Hepatocyte (in vitro differentiated cells): ENCODE measurements around the gene ADGRV1. TPM values are rescaled to one million over a fixed set of nuclear protein-coding genes. Genes with fewer than 3 reads are reported as not detected.

ENCODE experiments used
- DNase-seq: peaks from one replicate; pipeline ENCODE4 v3.0.0-alpha.2; 2016; ENCODE audit warnings: low spot score
- H2AFZ ChIP-seq: fragments of 200-600 bp; sonication (generic); 2 replicates; pipeline ENCODE4 v1.6.0; 2016; ENCODE audit warnings: antibody characterized with exemption, mild to moderate bottlenecking
- H3K27ac ChIP-seq: fragments of 200-600 bp; sonication (generic); 2 replicates; pipeline ENCODE4 v1.5.1; 2016; ENCODE audit warnings: mild to moderate bottlenecking
- H3K27me3 ChIP-seq: fragments of 200-600 bp; sonication (generic); 2 replicates; pipeline ENCODE4 v1.6.1; 2016
- H3K36me3 ChIP-seq: fragments of 200-600 bp; sonication (generic); replicated peaks from 2 replicates; pipeline ENCODE4 v1.5.1; 2016; ENCODE audit warnings: low read depth; ENCODE audit not compliant: insufficient read depth
- H3K4me1 ChIP-seq: fragments of 200-600 bp; sonication (generic); 2 replicates; pipeline ENCODE4 v1.5.1; 2016; ENCODE audit warnings: mild to moderate bottlenecking, moderate library complexity; ENCODE audit not compliant: insufficient read depth
- H3K4me2 ChIP-seq: fragments of 200-600 bp; sonication (generic); 2 replicates; pipeline ENCODE4 v1.6.0; 2016
- H3K4me3 ChIP-seq: fragments of 200-600 bp; sonication (generic); 2 replicates; pipeline ENCODE4 v1.5.1; 2016; ENCODE audit warnings: mild to moderate bottlenecking
- H3K79me2 ChIP-seq: fragments of 200-600 bp; sonication (generic); 2 replicates; pipeline ENCODE4 v1.6.0; 2017; ENCODE audit warnings: mild to moderate bottlenecking
- H3K9me2 ChIP-seq: fragments of 200-600 bp; sonication (generic); replicated peaks from 2 replicates; pipeline ENCODE4 v1.6.0; 2017; ENCODE audit warnings: mild to moderate bottlenecking; ENCODE audit not compliant: insufficient read depth
- H3K9me3 ChIP-seq: fragments of 200-600 bp; sonication (generic); 2 replicates; pipeline ENCODE4 v1.5.1; 2016; ENCODE audit warnings: low read depth, mild to moderate bottlenecking
- H4K20me1 ChIP-seq: fragments of 200-600 bp; sonication (generic); 2 replicates; pipeline ENCODE4 v1.6.0; 2016; ENCODE audit warnings: mild to moderate bottlenecking; ENCODE audit not compliant: insufficient read depth, poor library complexity, severe bottlenecking
- EZH2 ChIP-seq: fragments of 200-600 bp; sonication (generic); IDR thresholded peaks from 2 replicates; pipeline ENCODE4 v1.6.1; 2016; ENCODE audit warnings: antibody characterized with exemption, mild to moderate bottlenecking, borderline replicate concordance
- EZH2phosphoT487 ChIP-seq: fragments of 200-600 bp; sonication (generic); IDR thresholded peaks from one replicate; pipeline ENCODE4 v1.6.1; 2018; ENCODE audit warnings: antibody characterized with exemption, mild to moderate bottlenecking, low read depth, moderate library complexity; ENCODE audit not compliant: unreplicated experiment, severe bottlenecking
- WGBS: methylation state at CpG from one replicate; pipeline ENCODE4 v1.1.6; 2016; ENCODE audit warnings: low lambda C conversion rate; ENCODE audit errors: missing lambda C conversion rate; 5-methylcytosine and 5-hydroxymethylcytosine counted together
- polyA plus RNA-seq: library from polyadenylated mRNA; unstranded; fragments of >200 nt; fragmentation: Nextera tagmentation; extraction: Ambion mirVana; gene quantifications from 2 replicates; pipeline ENCODE4 v1.2.1, GENCODE V29; 2016
- total RNA-seq: library from RNA; depleted of rRNA; stranded (reverse); fragments of >200 nt; gene quantifications from 2 replicates; pipeline ENCODE4 v1.2.3, GENCODE V29; 2014
- TF ChIP-seq, protein P1 (sequence below): fragments of 200-600 bp; sonication (generic); IDR thresholded peaks from 2 replicates; pipeline ENCODE4 v1.5.1; 2016; ENCODE audit warnings: antibody characterized with exemption, mild to moderate bottlenecking; ENCODE audit not compliant: poor library complexity

Gene ADGRV1
- total and polyA plus RNA-seq, 2 experiments from 2014 or later: 74.9 to 88.3 TPM

DNA sequence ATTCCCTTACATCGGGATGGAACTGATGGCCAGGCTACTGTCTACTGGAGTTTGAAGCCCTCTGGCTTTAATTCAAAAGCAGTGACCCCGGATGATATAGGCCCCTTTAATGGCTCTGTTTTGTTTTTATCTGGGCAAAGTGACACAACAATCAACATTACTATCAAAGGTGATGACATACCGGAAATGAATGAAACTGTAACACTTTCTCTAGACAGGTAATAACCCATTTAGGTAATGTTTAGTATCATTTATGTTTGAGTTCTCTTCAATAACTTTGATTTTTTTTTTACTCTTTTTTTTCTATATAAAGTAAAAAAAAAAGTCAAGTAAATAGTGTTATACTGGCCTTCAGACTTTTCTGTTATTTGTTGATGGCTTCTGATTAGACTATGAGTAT lies 79.1 kb downstream of the ADGRV1 start:
- Histone ChIP-seq H3K4me3 (no peak overlapping the region), H3K9me2 (no peaks in the 10 kb centered on the region), H4K20me1 (no peaks in the 10 kb centered on the region), H3K27me3 (no peaks in the 10 kb centered on the region), H3K79me2 (no peaks in the 10 kb centered on the region), H3K36me3 (no peaks in the 10 kb centered on the region), H2AFZ (no peak overlapping the region), H3K4me1 (no peaks in the 10 kb centered on the region), H3K9me3 (no peaks in the 10 kb centered on the region), H3K4me2 (no peak overlapping the region), H3K27ac (no peak overlapping the region)
- WGBS: 76% methylated on average over 3 of the region's 3 CpGs
- DNase-seq: no peak
- TF ChIP-seq EZH2phosphoT487 (no peak), EZH2 (no peak)
- TF ChIP-seq, protein P1, sequence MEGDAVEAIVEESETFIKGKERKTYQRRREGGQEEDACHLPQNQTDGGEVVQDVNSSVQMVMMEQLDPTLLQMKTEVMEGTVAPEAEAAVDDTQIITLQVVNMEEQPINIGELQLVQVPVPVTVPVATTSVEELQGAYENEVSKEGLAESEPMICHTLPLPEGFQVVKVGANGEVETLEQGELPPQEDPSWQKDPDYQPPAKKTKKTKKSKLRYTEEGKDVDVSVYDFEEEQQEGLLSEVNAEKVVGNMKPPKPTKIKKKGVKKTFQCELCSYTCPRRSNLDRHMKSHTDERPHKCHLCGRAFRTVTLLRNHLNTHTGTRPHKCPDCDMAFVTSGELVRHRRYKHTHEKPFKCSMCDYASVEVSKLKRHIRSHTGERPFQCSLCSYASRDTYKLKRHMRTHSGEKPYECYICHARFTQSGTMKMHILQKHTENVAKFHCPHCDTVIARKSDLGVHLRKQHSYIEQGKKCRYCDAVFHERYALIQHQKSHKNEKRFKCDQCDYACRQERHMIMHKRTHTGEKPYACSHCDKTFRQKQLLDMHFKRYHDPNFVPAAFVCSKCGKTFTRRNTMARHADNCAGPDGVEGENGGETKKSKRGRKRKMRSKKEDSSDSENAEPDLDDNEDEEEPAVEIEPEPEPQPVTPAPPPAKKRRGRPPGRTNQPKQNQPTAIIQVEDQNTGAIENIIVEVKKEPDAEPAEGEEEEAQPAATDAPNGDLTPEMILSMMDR: no peak

DNA sequence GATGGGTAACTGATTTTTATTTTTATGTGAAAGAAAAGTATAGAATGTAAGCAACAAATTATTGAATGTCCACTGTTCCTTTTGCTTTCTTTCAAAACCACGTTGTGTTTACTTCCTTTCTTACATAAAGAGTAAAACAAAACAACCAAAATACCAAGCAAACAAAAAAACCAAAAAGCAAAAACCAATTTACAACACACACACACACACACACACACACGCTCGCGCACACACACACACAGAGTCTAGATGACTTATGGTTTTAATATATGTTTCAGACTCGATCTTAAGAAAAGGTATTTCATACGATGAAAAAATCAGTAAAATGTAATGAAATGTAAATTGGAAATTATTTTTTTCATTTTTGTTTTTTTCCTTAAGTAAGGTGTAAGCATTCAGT lies 80.3 kb downstream of the ADGRV1 start:
- Histone ChIP-seq H3K27me3 (no peaks in the 10 kb centered on the region), H3K36me3 (no peaks in the 10 kb centered on the region), H3K4me1 (no peaks in the 10 kb centered on the region), H2AFZ (no peak overlapping the region), H3K27ac (no peak overlapping the region), H3K4me3 (no peak overlapping the region), H3K79me2 (no peaks in the 10 kb centered on the region), H3K4me2 (no peak overlapping the region), H3K9me3 (no peaks in the 10 kb centered on the region), H4K20me1 (no peaks in the 10 kb centered on the region), H3K9me2 (no peaks in the 10 kb centered on the region)
- TF ChIP-seq EZH2phosphoT487 (no peak), EZH2 (no peak)
- TF ChIP-seq, protein P1: no peak
- no peak for DNase-seq
- WGBS: 86% methylated on average over 6 of the region's 6 CpGs

DNA sequence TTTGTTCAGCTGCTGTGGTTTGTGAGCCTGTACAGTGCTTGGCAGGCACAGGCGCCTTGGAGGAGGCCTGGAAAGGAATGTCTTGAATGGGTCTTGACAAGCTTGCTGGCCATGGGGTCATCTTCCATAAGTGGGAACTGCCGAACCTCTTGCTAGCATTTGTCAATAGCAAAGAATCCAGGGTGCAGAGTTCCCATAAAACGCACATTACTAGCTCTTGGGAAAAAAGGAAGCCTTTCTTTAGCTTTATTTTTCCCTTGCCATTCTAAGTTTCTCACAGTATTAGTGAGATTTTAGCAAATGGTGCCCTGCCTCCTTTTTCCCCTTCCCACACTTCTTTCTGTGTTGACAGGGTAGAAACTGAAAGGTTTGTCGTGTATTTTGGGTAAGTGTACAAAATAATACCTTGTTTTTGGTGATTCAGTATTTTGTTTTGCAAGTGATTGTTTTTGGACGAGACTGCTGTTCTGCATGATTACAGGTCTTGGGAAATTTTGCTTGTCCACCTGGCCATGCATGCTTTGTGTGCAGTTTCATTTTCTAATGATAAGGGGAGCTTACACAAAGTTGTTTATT lies 82.0 kb downstream of the ADGRV1 start:
- H3K36me3 ChIP-seq: no peaks in the 10 kb centered on the region
- no peak for TF ChIP-seq EZH2phosphoT487
- H3K27me3 ChIP-seq: no peaks in the 10 kb centered on the region
- no peaks in the 10 kb centered on the region for H4K20me1 ChIP-seq
- no peak overlapping the region for H2AFZ ChIP-seq
- H3K9me3 ChIP-seq: no peaks in the 10 kb centered on the region
- no peak for DNase-seq
- no peaks in the 10 kb centered on the region for H3K79me2 ChIP-seq
- no peak overlapping the region for H3K4me2 ChIP-seq
- no peak overlapping the region for H3K4me3 ChIP-seq
- H3K27ac ChIP-seq: no peak overlapping the region
- no peaks in the 10 kb centered on the region for H3K9me2 ChIP-seq
- no peaks in the 10 kb centered on the region for H3K4me1 ChIP-seq
- 71% methylated on average over 5 of the region's 5 CpGs for WGBS

DNA sequence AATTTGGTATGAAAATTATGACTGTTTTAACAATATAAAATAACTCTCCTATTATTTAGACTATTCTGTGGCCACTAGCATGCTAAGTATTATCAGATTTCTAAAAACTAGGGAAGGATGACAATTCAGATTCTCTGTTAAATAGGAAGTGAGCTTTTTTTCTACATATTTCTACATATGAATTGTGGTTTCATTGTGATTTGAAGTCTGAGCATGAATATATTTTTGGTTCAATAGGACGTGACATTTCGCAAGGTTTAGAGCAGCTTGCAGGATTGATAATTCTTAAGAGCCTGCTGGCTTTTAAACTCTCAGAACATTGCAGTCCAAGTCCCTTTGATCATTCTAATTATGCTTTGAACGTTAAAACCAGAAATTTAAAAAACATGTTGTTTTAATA lies 82.9 kb downstream of the ADGRV1 start:
- Histone ChIP-seq H3K4me2 (no peak overlapping the region), H2AFZ (no peak overlapping the region), H3K4me3 (no peak overlapping the region), H3K9me2 (no peaks in the 10 kb centered on the region), H3K79me2 (no peaks in the 10 kb centered on the region), H3K9me3 (no peaks in the 10 kb centered on the region), H4K20me1 (no peaks in the 10 kb centered on the region), H3K4me1 (no peaks in the 10 kb centered on the region), H3K27ac (no peak overlapping the region), H3K36me3 (no peaks in the 10 kb centered on the region), H3K27me3 (no peaks in the 10 kb centered on the region)
- no peak for DNase-seq
- no peak for TF ChIP-seq EZH2phosphoT487
- TF ChIP-seq, protein P1: no peak
- no peak for TF ChIP-seq EZH2
- 48% methylated on average over 3 of the region's 3 CpGs for WGBS
